Esophagus muscularis mucosa (tissue), 4 donors: Measurements from ENCODE around the gene OR13C5. TPM values are rescaled to one million over a fixed set of nuclear protein-coding genes. Genes with fewer than 3 reads are reported as not detected.

Source experiments
- DNase-seq: peaks from one replicate; pipeline ENCODE4 v3.0.0-alpha.2; 2017; ENCODE audit errors: extremely low spot score
- H3K27ac ChIP-seq, 4 donors: fragments of 200-600 bp; sonication (generic); replicated peaks in 1 of 4; 1 replicate in 3 of 4; 2 replicates in 1 of 4; pipeline ENCODE4 v1.5.1; 2016 to 2019; ENCODE audit warnings: mild to moderate bottlenecking in 1 of 4
- H3K27me3 ChIP-seq, 4 donors: fragments of 200-600 bp; sonication (generic); one replicate each; pipeline versions ENCODE4 v1.5.1 to v1.6.0; 2016 to 2019
- H3K36me3 ChIP-seq, 4 donors: fragments of 200-600 bp; sonication (generic); one replicate each; pipeline ENCODE4 v1.5.1; 2016 to 2019
- H3K4me1 ChIP-seq, 4 donors: fragments of 200-600 bp; sonication (generic); one replicate each; pipeline ENCODE4 v1.5.1; 2016 to 2019
- H3K4me3 ChIP-seq, 4 donors: fragments of 200-600 bp; sonication (generic); 1 replicate in 2 of 4; 2 replicates in 2 of 4; pipeline ENCODE4 v1.5.1; 2016 to 2019; ENCODE audit warnings: mild to moderate bottlenecking in 4 of 4, moderate library complexity in 1 of 4
- H3K9me3 ChIP-seq, 4 donors: fragments of 200-600 bp; sonication (generic); 1 replicate in 3 of 4; 2 replicates in 1 of 4; pipeline ENCODE4 v1.5.1; 2016 to 2019
- CTCF ChIP-seq, 3 experiments: fragments of 200-600 bp in 2 of 3; fragments of 450-650 bp in 1 of 3; sonication (generic) in 2 of 3; IDR thresholded peaks; one replicate each; pipeline ENCODE4 v1.5.1; 2017 to 2019; ENCODE audit warnings: antibody characterized with exemption in 3 of 3, mild to moderate bottlenecking in 2 of 3, moderate library complexity in 1 of 3
- EP300 ChIP-seq: sonication (generic); formaldehyde crosslinking; IDR thresholded peaks from one replicate; pipeline ENCODE4 v1.6.1; 2017; ENCODE audit warnings: antibody characterized with exemption
- POLR2A ChIP-seq: fragments of 450-650 bp; IDR thresholded peaks from one replicate; pipeline ENCODE4 v1.6.1; 2017; ENCODE audit warnings: antibody characterized with exemption, moderate library complexity, mild to moderate bottlenecking, low read depth
- POLR2AphosphoS5 ChIP-seq, 2 donors: sonication (generic); formaldehyde crosslinking; IDR thresholded peaks; one replicate each; pipeline ENCODE4 v1.6.1; 2017; ENCODE audit warnings: antibody characterized with exemption in 2 of 2
- WGBS: methylation state at CpG from one replicate; pipeline ENCODE4 v1.1.5; 2018; 5-methylcytosine and 5-hydroxymethylcytosine counted together
- intact Hi-C: fragments of 100-400 bp; cut with DNase I; formaldehyde crosslinking; loops from one replicate; pipeline ENCODE4 v1.15.1; 2023
- total RNA-seq, 4 donors: library from RNA; depleted of rRNA; stranded (reverse); fragments of >200 nt; gene quantifications; one replicate each; pipeline versions ENCODE4 v1.1.0 to v1.2.1, GENCODE V29; 2016

The OR13C5 gene
- total RNA-seq, 4 donors from 2014 or later: not detected

DNA sequence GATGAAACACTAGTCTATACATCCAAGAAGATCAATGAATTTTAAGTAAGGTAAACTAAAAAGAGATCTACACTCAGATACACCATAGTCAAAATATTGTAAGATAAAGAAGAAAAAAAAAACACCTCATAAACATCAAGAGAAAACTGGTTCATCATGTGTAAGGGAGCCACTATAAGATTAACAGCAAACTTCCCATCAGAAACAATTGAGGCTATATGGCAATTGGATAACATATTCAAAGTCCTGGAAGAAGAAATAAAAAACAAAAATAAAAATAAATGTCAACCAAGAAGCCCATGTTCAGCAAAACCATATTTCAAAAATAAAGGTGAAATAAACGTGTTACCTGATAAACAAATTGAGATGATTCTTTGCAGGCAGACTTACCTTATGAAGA is 26.6 kb downstream of the OR13C5 start:
- WGBS: 70% methylated on average over 1 of the region's 1 CpG
- DNase-seq: no peak
- Histone ChIP-seq H3K36me3 (no peaks in the 10 kb centered on the region), H3K27ac (no peak overlapping the region), H3K4me1 (no peaks in the 10 kb centered on the region), H3K9me3 (peaks cover 0 to 15% (median 10%) of the 10 kb centered on the region in 4 donors), H3K27me3 (no peaks in the 10 kb centered on the region), H3K4me3 (no peak overlapping the region)
- intact Hi-C loops: no loop called here
- no peak for TF ChIP-seq CTCF (IDR thresholded peaks at IDR 0.05)
- TF ChIP-seq POLR2A: no peak
- no peak for TF ChIP-seq POLR2AphosphoS5 (IDR thresholded peaks at IDR 0.05)
- TF ChIP-seq EP300: no peak

- intact Hi-C loops: no loop called here
- Histone ChIP-seq H3K4me1 (no peaks in the 10 kb centered on the region), H3K9me3 (peaks cover 0 to 15% (median 10%) of the 10 kb centered on the region in 4 donors), H3K4me3 (no peak within 1 kb of the TSS), H3K27ac (no peak within 1 kb of the TSS), H3K27me3 (no peaks in the 10 kb centered on the region), H3K36me3 (no peaks in the 10 kb centered on the region)
- 94% methylated on average over 4 of the region's 4 CpGs for WGBS
- TF ChIP-seq POLR2A: no peak
- DNase-seq: no peak
These were observed 30.3 kb downstream of the OR13C5 start, which contains the start of gene OR13C8 for GRCh38 chr9:104568868-104569267. TSS of gene OR13C8 (plus strand) at chr9:104569168. CDS start at chr9:104569168, 0 bp downstream.

GRCh38 chr9:104564358-104564757 is 34.9 kb downstream of the OR13C5 start:
- no peak for TF ChIP-seq POLR2AphosphoS5 (IDR thresholded peaks at IDR 0.05)
- no peak for TF ChIP-seq EP300
- no peak for TF ChIP-seq CTCF (IDR thresholded peaks at IDR 0.05)
- no peak for TF ChIP-seq POLR2A
- Histone ChIP-seq H3K4me1 (no peaks in the 10 kb centered on the region), H3K27me3 (no peaks in the 10 kb centered on the region), H3K27ac (no peak overlapping the region), H3K9me3 (peaks cover 0 to 4% (median 0%) of the 10 kb centered on the region in 4 donors), H3K36me3 (no peaks in the 10 kb centered on the region), H3K4me3 (no peak overlapping the region)
- WGBS: 48% methylated on average over 1 of the region's 1 CpG
- intact Hi-C loops: no loop called here
- DNase-seq: no peak

GRCh38 chr9:104556830-104557634 is 42.2 kb downstream of the OR13C5 start:
- H3K4me3 ChIP-seq: no peak overlapping the region
- no peak for DNase-seq
- H3K4me1 ChIP-seq: no peaks in the 10 kb centered on the region
- H3K9me3 ChIP-seq: peaks cover 0 to 7% (median 3%) of the 10 kb centered on the region in 4 donors
- intact Hi-C loops: no loop called here
- no peaks in the 10 kb centered on the region for H3K36me3 ChIP-seq
- 81% methylated on average over 4 of the region's 8 CpGs for WGBS
- H3K27ac ChIP-seq: no peak overlapping the region
- TF ChIP-seq CTCF (IDR thresholded peaks at IDR 0.05) (no peak), EP300 (no peak), POLR2A (no peak), POLR2AphosphoS5 (IDR thresholded peaks at IDR 0.05) (no peak)
- no peaks in the 10 kb centered on the region for H3K27me3 ChIP-seq

DNA sequence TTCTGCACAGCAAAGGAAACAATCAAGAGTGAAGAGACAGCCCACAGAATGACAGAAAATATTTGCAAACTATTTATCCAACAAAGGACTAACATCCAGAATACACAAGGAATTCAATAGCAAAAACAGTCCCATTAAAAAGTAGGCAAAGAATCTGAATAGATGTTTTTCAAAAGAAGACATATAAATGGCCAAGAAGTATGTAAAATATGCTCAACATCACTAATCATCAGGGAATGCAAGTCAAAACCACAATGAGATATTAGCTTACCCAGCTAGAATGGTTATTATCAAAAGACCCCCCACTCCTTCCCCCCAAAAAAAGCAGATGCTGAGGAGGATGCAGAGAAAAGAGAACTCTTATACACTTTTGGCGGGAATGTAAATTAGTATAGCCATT is 43.7 kb downstream of the OR13C5 start:
- Histone ChIP-seq H3K4me3 (no peak overlapping the region), H3K9me3 (peaks cover 0 to 7% (median 3%) of the 10 kb centered on the region in 4 donors), H3K27ac (no peak overlapping the region), H3K4me1 (no peaks in the 10 kb centered on the region), H3K36me3 (no peaks in the 10 kb centered on the region), H3K27me3 (no peaks in the 10 kb centered on the region)
- TF ChIP-seq CTCF (IDR thresholded peaks at IDR 0.05): no peak
- TF ChIP-seq POLR2A: no peak
- no peak for TF ChIP-seq EP300
- TF ChIP-seq POLR2AphosphoS5 (IDR thresholded peaks at IDR 0.05): no peak
- intact Hi-C loops: no loop called here
- no peak for DNase-seq
- WGBS: 95% methylated on average over 1 of the region's 1 CpG
